GM23338 (cell line): ENCODE results near the gene GRAMD1B. TPM values are rescaled to one million over a fixed set of nuclear protein-coding genes. Genes with fewer than 3 reads are reported as not detected.

Experiments
- ATAC-seq: fragments of 200-7000 bp; cut with Tn5 transposase; 3 replicates; pipeline ENCODE4 v1.9.1; 2020
- DNase-seq: peaks from one replicate; pipeline ENCODE4 v3.0.0-alpha.2; 2015; ENCODE audit warnings: low spot score
- H2AFZ ChIP-seq: fragments of 200-600 bp; sonication (generic); 2 replicates; pipeline ENCODE4 v1.8.0; 2016; ENCODE audit warnings: antibody characterized with exemption, mild to moderate bottlenecking, moderate library complexity
- H3F3A ChIP-seq: fragments of 200-600 bp; sonication (generic); replicated peaks from 2 replicates; pipeline ENCODE4 v1.8.0; 2017; ENCODE audit warnings: antibody characterized with exemption, mixed run types, low read depth
- H3K27ac ChIP-seq: fragments of 200-600 bp; sonication (generic); 2 replicates; pipeline ENCODE4 v1.6.1; 2016; ENCODE audit warnings: low read depth
- H3K27me3 ChIP-seq: fragments of 200-600 bp; sonication (generic); 2 replicates; pipeline ENCODE4 v1.8.0; 2016; ENCODE audit warnings: mild to moderate bottlenecking, mixed run types, moderate library complexity; ENCODE audit not compliant: insufficient read depth
- H3K36me3 ChIP-seq: fragments of 200-600 bp; sonication (generic); 2 replicates; pipeline ENCODE4 v1.8.0; 2016; ENCODE audit warnings: mild to moderate bottlenecking; ENCODE audit not compliant: insufficient read depth
- H3K4me1 ChIP-seq: fragments of 200-600 bp; sonication (generic); 2 replicates; pipeline ENCODE4 v1.8.0; 2016; ENCODE audit warnings: mild to moderate bottlenecking, moderate library complexity; ENCODE audit not compliant: insufficient read depth
- H3K4me2 ChIP-seq: fragments of 200-600 bp; sonication (generic); 2 replicates; pipeline ENCODE4 v1.7.1; 2017; ENCODE audit warnings: mixed run types
- H3K4me3 ChIP-seq: fragments of 200-600 bp; sonication (generic); 2 replicates; pipeline ENCODE4 v1.6.1; 2016; ENCODE audit warnings: mixed run types
- H3K79me2 ChIP-seq: fragments of 200-600 bp; sonication (generic); replicated peaks from 2 replicates; pipeline ENCODE4 v1.8.0; 2017; ENCODE audit warnings: mild to moderate bottlenecking; ENCODE audit not compliant: insufficient read depth
- H3K9me2 ChIP-seq: fragments of 200-600 bp; sonication (generic); 2 replicates; pipeline ENCODE4 v1.8.0; 2017; ENCODE audit not compliant: insufficient read depth
- H4K20me1 ChIP-seq: fragments of 200-600 bp; sonication (generic); replicated peaks from 2 replicates; pipeline ENCODE4 v1.8.0; 2017; ENCODE audit warnings: mild to moderate bottlenecking; ENCODE audit not compliant: insufficient read depth
- H3K27ac Mint-ChIP-seq: 2 replicates; pipeline ENCODE4 v1.8.0; 2020; ENCODE audit warnings: inconsistent platforms, mild to moderate bottlenecking, moderate library complexity, mixed read lengths
- H3K27me3 Mint-ChIP-seq: 3 replicates; pipeline ENCODE4 v1.8.0; 2022; ENCODE audit warnings: low read depth, mild to moderate bottlenecking, moderate library complexity, mixed read lengths, inconsistent platforms; ENCODE audit not compliant: insufficient read depth, poor library complexity
- H3K36me3 Mint-ChIP-seq: 3 replicates; pipeline ENCODE4 v1.8.0; 2021; ENCODE audit warnings: low read depth, mild to moderate bottlenecking, inconsistent platforms, moderate library complexity, mixed read lengths
- H3K4me1 Mint-ChIP-seq: 3 replicates; pipeline ENCODE4 v1.8.0; 2020; ENCODE audit warnings: mild to moderate bottlenecking, inconsistent platforms, mixed read lengths
- H3K4me3 Mint-ChIP-seq: 3 replicates; pipeline ENCODE4 v1.8.0; 2021; ENCODE audit warnings: moderate library complexity, mild to moderate bottlenecking, inconsistent platforms, mixed read lengths
- H3K9me3 Mint-ChIP-seq: 3 replicates; pipeline ENCODE4 v1.8.0; 2020; ENCODE audit warnings: moderate library complexity, mild to moderate bottlenecking, inconsistent platforms, mixed read lengths
- CREB1 ChIP-seq: fragments of 250-450 bp; sonication (Bioruptor Pico); IDR thresholded peaks from 2 replicates; pipeline ENCODE4 v1.5.0; 2020; ENCODE audit warnings: low read depth, mild to moderate bottlenecking, moderate library complexity
- CTCF ChIP-seq, 2 experiments: fragments of 200-600 bp in 1 of 2; sonication (generic) in 1 of 2; conservative IDR thresholded peaks; 2 replicates each; pipeline versions ENCODE4 v1.5.1 to v1.6.1; 2016 to 2017; ENCODE audit warnings: antibody characterized with exemption in 2 of 2, low read depth in 2 of 2, mild to moderate bottlenecking in 2 of 2, moderate library complexity in 1 of 2
- EZH2 ChIP-seq: fragments of 200-600 bp; sonication (generic); IDR thresholded peaks from one replicate; pipeline ENCODE4 v1.8.0; 2017; ENCODE audit warnings: antibody characterized with exemption, mild to moderate bottlenecking, low read depth; ENCODE audit not compliant: unreplicated experiment
- EZH2phosphoT487 ChIP-seq: fragments of 200-600 bp; sonication (generic); IDR thresholded peaks from one replicate; pipeline ENCODE4 v1.8.1; 2018; ENCODE audit warnings: antibody characterized with exemption; ENCODE audit not compliant: unreplicated experiment
- JUNB ChIP-seq: IDR thresholded peaks from one replicate; pipeline ENCODE4 v1.6.1; 2016; ENCODE audit warnings: antibody characterized with exemption; ENCODE audit not compliant: unreplicated experiment
- NANOG ChIP-seq: IDR thresholded peaks from 2 replicates; pipeline ENCODE4 v1.6.1; 2016; ENCODE audit warnings: antibody characterized with exemption, borderline replicate concordance
- STAT1 ChIP-seq: IDR thresholded peaks from one replicate; pipeline ENCODE4 v1.6.1; 2016; ENCODE audit warnings: antibody characterized with exemption; ENCODE audit not compliant: unreplicated experiment
- ZNF114 ChIP-seq: fragments of 250-450 bp; sonication (Bioruptor Pico); IDR thresholded peaks from 2 replicates; pipeline ENCODE4 v1.5.0; 2020; ENCODE audit warnings: mild to moderate bottlenecking, moderate library complexity
- polyA plus RNA-seq: library from polyadenylated mRNA; unstranded; fragments of >200 nt; fragmentation: Nextera tagmentation; extraction: Ambion mirVana; gene quantifications from 2 replicates; pipeline ENCODE4 v1.2.1, GENCODE V29; 2016
- total RNA-seq: library from RNA; depleted of rRNA; stranded (reverse); fragments of >200 nt; shearing (Covaris generic); gene quantifications from 2 replicates; pipeline ENCODE4 v1.2.3, GENCODE V29; 2014
- TF ChIP-seq, protein P1 (sequence below): IDR thresholded peaks from one replicate; pipeline ENCODE4 v1.6.1; 2018; ENCODE audit warnings: antibody characterized with exemption; ENCODE audit not compliant: unreplicated experiment

The GRAMD1B gene
- total and polyA plus RNA-seq, 2 experiments from 2014 or later = 3.7 to 24.3 TPM

- TF ChIP-seq CTCF (conservative IDR thresholded peaks at IDR 0.05; ENCODE audit: low read depth in 2 of 2) = peak; percentile 78 to 95
Observed at GRCh38 chr11:123407130-123407995, 22.7 kb upstream of the GRAMD1B start (continued).

DNA sequence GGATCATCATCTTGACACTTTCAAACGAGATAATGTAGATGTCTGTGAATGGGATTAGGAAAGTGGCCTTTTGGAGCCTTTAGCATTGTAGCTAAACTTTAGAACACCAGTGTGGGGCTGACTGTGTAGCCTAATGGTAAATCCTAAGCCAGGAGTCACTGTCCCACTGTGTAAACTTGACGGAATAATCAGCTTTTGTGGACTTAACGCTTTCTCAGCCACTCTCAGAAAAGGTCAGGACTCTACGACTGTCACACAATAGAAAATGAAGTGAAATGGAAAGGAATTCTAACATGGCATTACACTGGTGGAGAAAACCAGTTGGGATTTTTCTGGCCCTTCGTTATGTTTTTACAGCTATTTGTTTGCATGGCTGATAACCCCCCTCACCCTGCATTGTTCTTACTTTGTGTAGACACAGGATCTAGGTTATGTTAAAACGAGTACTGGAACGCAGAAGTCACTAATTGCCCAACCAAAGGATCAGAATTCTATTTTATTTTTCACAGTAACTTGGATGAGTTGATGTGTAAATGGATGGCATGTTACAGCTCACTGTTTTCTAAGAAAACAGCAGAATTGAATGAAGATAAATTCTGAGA, 22.0 kb upstream of the GRAMD1B start:
- no peak overlapping the region for H3K27ac Mint-ChIP-seq
- Histone ChIP-seq H3K36me3 (no peaks in the 10 kb centered on the region), H3K27ac (no peak overlapping the region), H3K4me3 (no peak overlapping the region), H3K4me1 (peaks cover 5% of the 10 kb centered on the region; the same call in 1 of the 2 replicates), H3K9me2 (no peaks in the 10 kb centered on the region), H3K79me2 (no peaks in the 10 kb centered on the region), H3K4me2 (no peak overlapping the region), H2AFZ (peak overlapping the region; percentile 7; the same call in 1 of the 2 replicates), H4K20me1 (no peaks in the 10 kb centered on the region), H3F3A (no peaks in the 10 kb centered on the region), H3K27me3 (no peaks in the 10 kb centered on the region)
- H3K4me3 Mint-ChIP-seq = no peak overlapping the region
- H3K9me3 Mint-ChIP-seq = no peaks in the 10 kb centered on the region
- H3K4me1 Mint-ChIP-seq = peaks cover 32% of the 10 kb centered on the region
- peaks cover 13% of the 10 kb centered on the region for H3K27me3 Mint-ChIP-seq
- DNase-seq (no peak), ATAC-seq (no peak)
- H3K36me3 Mint-ChIP-seq = no peaks in the 10 kb centered on the region
- no peak for TF ChIP-seq ZNF114 (CRISPR knock-in tag)
- no peak for TF ChIP-seq CTCF (conservative IDR thresholded peaks at IDR 0.05; ENCODE audit: low read depth in 2 of 2)
- no peak for TF ChIP-seq JUNB
- TF ChIP-seq STAT1 = no peak
- TF ChIP-seq, protein P1, sequence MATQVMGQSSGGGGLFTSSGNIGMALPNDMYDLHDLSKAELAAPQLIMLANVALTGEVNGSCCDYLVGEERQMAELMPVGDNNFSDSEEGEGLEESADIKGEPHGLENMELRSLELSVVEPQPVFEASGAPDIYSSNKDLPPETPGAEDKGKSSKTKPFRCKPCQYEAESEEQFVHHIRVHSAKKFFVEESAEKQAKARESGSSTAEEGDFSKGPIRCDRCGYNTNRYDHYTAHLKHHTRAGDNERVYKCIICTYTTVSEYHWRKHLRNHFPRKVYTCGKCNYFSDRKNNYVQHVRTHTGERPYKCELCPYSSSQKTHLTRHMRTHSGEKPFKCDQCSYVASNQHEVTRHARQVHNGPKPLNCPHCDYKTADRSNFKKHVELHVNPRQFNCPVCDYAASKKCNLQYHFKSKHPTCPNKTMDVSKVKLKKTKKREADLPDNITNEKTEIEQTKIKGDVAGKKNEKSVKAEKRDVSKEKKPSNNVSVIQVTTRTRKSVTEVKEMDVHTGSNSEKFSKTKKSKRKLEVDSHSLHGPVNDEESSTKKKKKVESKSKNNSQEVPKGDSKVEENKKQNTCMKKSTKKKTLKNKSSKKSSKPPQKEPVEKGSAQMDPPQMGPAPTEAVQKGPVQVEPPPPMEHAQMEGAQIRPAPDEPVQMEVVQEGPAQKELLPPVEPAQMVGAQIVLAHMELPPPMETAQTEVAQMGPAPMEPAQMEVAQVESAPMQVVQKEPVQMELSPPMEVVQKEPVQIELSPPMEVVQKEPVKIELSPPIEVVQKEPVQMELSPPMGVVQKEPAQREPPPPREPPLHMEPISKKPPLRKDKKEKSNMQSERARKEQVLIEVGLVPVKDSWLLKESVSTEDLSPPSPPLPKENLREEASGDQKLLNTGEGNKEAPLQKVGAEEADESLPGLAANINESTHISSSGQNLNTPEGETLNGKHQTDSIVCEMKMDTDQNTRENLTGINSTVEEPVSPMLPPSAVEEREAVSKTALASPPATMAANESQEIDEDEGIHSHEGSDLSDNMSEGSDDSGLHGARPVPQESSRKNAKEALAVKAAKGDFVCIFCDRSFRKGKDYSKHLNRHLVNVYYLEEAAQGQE = no peak
- no peak for TF ChIP-seq CREB1
- no peak for TF ChIP-seq EZH2phosphoT487
- TF ChIP-seq NANOG = no peak
- TF ChIP-seq EZH2 = no peak
